Stomach (tissue), 4 donors: Measurements from ENCODE around the gene RGSL1.

ENCODE experiments used
- EP300 ChIP-seq: sonication (generic); formaldehyde crosslinking; IDR thresholded peaks from one replicate; pipeline ENCODE4 v1.6.1; 2017; ENCODE audit warnings: antibody characterized with exemption
- POLR2A ChIP-seq, 4 donors: fragments of 450-650 bp; IDR thresholded peaks; one replicate each; pipeline ENCODE4 v1.6.1; 2016; ENCODE audit warnings: antibody characterized with exemption in 4 of 4, control low read depth in 2 of 4, mild to moderate bottlenecking in 1 of 4, moderate library complexity in 1 of 4
- TF ChIP-seq, protein P1 (sequence below), 7 experiments: fragments of 450-650 bp in 4 of 7; fragments of 200-600 bp in 3 of 7; sonication (generic) in 3 of 7; IDR thresholded peaks; one replicate each; pipeline ENCODE4 v1.5.1; 2016 to 2019; ENCODE audit warnings: antibody characterized with exemption in 7 of 7, control low read depth in 2 of 7, mild to moderate bottlenecking in 1 of 7

DNA sequence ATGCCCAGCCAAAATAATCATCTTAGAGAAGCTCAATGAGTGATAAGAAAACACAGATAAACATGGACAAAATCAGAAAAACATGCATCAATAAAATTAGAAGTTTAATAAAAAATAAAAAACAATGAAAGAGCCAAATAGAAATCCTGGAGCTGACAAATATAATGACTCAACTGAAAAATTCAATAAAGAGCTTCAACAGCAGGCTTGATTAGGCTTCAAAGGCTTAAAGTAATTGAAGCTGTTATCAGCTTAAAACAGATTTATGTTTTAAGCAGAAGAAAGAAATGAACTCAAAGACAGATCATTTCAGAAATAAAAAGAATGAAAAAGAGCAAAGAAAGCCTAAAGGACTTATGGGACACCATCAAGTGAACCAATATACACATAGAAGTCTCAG lies 28.3 kb downstream of the RGSL1 start:
- TF ChIP-seq, protein P1, sequence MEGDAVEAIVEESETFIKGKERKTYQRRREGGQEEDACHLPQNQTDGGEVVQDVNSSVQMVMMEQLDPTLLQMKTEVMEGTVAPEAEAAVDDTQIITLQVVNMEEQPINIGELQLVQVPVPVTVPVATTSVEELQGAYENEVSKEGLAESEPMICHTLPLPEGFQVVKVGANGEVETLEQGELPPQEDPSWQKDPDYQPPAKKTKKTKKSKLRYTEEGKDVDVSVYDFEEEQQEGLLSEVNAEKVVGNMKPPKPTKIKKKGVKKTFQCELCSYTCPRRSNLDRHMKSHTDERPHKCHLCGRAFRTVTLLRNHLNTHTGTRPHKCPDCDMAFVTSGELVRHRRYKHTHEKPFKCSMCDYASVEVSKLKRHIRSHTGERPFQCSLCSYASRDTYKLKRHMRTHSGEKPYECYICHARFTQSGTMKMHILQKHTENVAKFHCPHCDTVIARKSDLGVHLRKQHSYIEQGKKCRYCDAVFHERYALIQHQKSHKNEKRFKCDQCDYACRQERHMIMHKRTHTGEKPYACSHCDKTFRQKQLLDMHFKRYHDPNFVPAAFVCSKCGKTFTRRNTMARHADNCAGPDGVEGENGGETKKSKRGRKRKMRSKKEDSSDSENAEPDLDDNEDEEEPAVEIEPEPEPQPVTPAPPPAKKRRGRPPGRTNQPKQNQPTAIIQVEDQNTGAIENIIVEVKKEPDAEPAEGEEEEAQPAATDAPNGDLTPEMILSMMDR (IDR thresholded peaks at IDR 0.05): no peak
- TF ChIP-seq POLR2A (IDR thresholded peaks at IDR 0.05) (no peak), EP300 (no peak)
